ENCODE results near the gene SLC8B1. TPM values are rescaled to one million over a fixed set of nuclear protein-coding genes. Genes with fewer than 3 reads are reported as not detected.

The SLC8B1 gene
- total RNA-seq, 1 experiment from 2014 or later: 23.8 TPM

- DNase-seq: no peak
- Mint-ChIP-seq H3K27ac (ENCODE audit: unreplicated experiment) (no peak overlapping the region), H3K27me3 (ENCODE audit: unreplicated experiment) (peaks cover 52% of the 10 kb centered on the region), H3K9me3 (ENCODE audit: low read depth, unreplicated experiment) (no peaks in the 10 kb centered on the region), H3K4me3 (ENCODE audit: low read depth, unreplicated experiment) (no peak overlapping the region), H3K4me1 (ENCODE audit: low read depth, unreplicated experiment) (no peaks in the 10 kb centered on the region), H3K36me3 (ENCODE audit: insufficient read depth, unreplicated experiment) (no peaks in the 10 kb centered on the region)
- no peak for TF ChIP-seq CTCF (IDR thresholded peaks at IDR 0.05; ENCODE audit: unreplicated experiment)
- CTCF ChIA-PET: interaction anchor here (1.3 kb wide), 1 partner anchor 10 kb away, joined by 3 read pairs; no protein-coding TSS in a partner anchor
- intact Hi-C loops (cut with micrococcal nuclease; ENCODE audit: unreplicated experiment): no loop called here
- no TSS peak for BruUV-seq (replicated peaks)
These were observed 16.2 kb upstream of the SLC8B1 start for GRCh38 chr12:113351089-113351488.

GRCh38 chr12:113348849-113349536 is 14.1 kb upstream of the SLC8B1 start:
- no peaks in the 10 kb centered on the region for H3K4me1 Mint-ChIP-seq (ENCODE audit: low read depth, unreplicated experiment)
- no peak overlapping the region for H3K27ac Mint-ChIP-seq (ENCODE audit: unreplicated experiment)
- no peak overlapping the region for H3K4me3 Mint-ChIP-seq (ENCODE audit: low read depth, unreplicated experiment)
- BruUV-seq (replicated peaks): no TSS peak
- no peak for TF ChIP-seq CTCF (IDR thresholded peaks at IDR 0.05; ENCODE audit: unreplicated experiment)
- H3K27me3 Mint-ChIP-seq (ENCODE audit: unreplicated experiment): peaks cover 52% of the 10 kb centered on the region
- intact Hi-C loops (cut with micrococcal nuclease; ENCODE audit: unreplicated experiment): no loop called here
- no peaks in the 10 kb centered on the region for H3K9me3 Mint-ChIP-seq (ENCODE audit: low read depth, unreplicated experiment)
- CTCF ChIA-PET: interaction anchor here (0.7 kb wide), 1 partner anchor 30 kb away, joined by 3 read pairs; no protein-coding TSS in a partner anchor
- no peak for DNase-seq
- no peaks in the 10 kb centered on the region for H3K36me3 Mint-ChIP-seq (ENCODE audit: insufficient read depth, unreplicated experiment)

- CTCF ChIA-PET: interaction anchor here (0.7 kb wide), 1 partner anchor 75 kb away, joined by 3 read pairs; no protein-coding TSS in a partner anchor
- TF ChIP-seq CTCF (IDR thresholded peaks at IDR 0.05; ENCODE audit: unreplicated experiment): no peak
- Mint-ChIP-seq H3K4me3 (ENCODE audit: low read depth, unreplicated experiment) (no peak overlapping the region), H3K27me3 (ENCODE audit: unreplicated experiment) (peaks cover 45% of the 10 kb centered on the region), H3K9me3 (ENCODE audit: low read depth, unreplicated experiment) (no peaks in the 10 kb centered on the region), H3K27ac (ENCODE audit: unreplicated experiment) (no peak overlapping the region), H3K4me1 (ENCODE audit: low read depth, unreplicated experiment) (no peaks in the 10 kb centered on the region), H3K36me3 (ENCODE audit: insufficient read depth, unreplicated experiment) (no peaks in the 10 kb centered on the region)
- DNase-seq: no peak
- BruUV-seq (replicated peaks): no TSS peak
- intact Hi-C loops (cut with micrococcal nuclease; ENCODE audit: unreplicated experiment): no loop called here
These were observed 13.0 kb upstream of the SLC8B1 start for GRCh38 chr12:113347892-113348291.

DNA sequence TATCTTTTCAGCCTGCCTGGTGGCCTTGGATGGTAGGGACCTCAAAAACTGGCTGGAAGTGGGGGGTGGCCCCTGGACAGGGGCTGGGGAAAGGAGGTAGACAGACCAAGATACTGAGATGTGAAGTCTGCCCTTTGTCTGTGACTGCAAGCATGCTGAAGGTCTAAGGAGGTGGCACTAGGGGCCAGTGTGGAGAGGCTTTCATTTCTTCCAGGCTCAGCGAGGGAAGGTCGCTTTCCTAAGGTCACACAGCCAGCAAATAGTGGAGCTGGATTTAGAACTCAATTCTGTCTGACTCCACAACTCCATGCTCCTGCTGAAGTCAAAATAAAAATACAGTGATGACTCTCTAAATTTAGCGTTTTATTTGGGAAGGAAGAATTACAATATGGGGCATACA is 12.2 kb upstream of the SLC8B1 start:
- Mint-ChIP-seq H3K4me3 (ENCODE audit: low read depth, unreplicated experiment) (no peak overlapping the region), H3K27me3 (ENCODE audit: unreplicated experiment) (peaks cover 37% of the 10 kb centered on the region), H3K4me1 (ENCODE audit: low read depth, unreplicated experiment) (no peaks in the 10 kb centered on the region), H3K27ac (ENCODE audit: unreplicated experiment) (no peak overlapping the region), H3K36me3 (ENCODE audit: insufficient read depth, unreplicated experiment) (no peaks in the 10 kb centered on the region), H3K9me3 (ENCODE audit: low read depth, unreplicated experiment) (no peaks in the 10 kb centered on the region)
- CTCF ChIA-PET: no interaction called here
- intact Hi-C loops (cut with micrococcal nuclease; ENCODE audit: unreplicated experiment): no loop called here
- no peak for TF ChIP-seq CTCF (IDR thresholded peaks at IDR 0.05; ENCODE audit: unreplicated experiment)
- DNase-seq: no peak
- BruUV-seq (replicated peaks): no TSS peak
